Amniotic epithelial cell (primary cell): ENCODE measurements around the gene SART3.
A peak's percentile ranks its signal among the peaks of the same experiment; 100 is the strongest.
"Not testable (repeated sequence)": the region's sequence is repeated elsewhere in the genome, so short reads cannot be mapped to it uniquely, and the experiment has no call there.

Experiments used
- DNase-seq: peaks from one replicate; pipeline ENCODE4 v3.0.0-alpha.2; 2010; ENCODE audit warnings: low read depth

SART3 gene

GRCh38 chr12:108580531-108580930 is 19.6 kb upstream of the SART3 start:
- DNase-seq = peak; percentile 98

GRCh38 chr12:108578813-108579212 is 17.8 kb upstream of the SART3 start:
- DNase-seq = no peak

GRCh38 chr12:108578264-108578663 is 17.3 kb upstream of the SART3 start:
- no peak for DNase-seq

- no peak for DNase-seq
These were observed 16.5 kb upstream of the SART3 start for GRCh38 chr12:108577458-108577857.

GRCh38 chr12:108576660-108577234 is 15.8 kb upstream of the SART3 start:
- no peak for DNase-seq

- DNase-seq = no peak
These were observed 14.4 kb upstream of the SART3 start for GRCh38 chr12:108575199-108575912.

GRCh38 chr12:108574276-108574675 is 13.3 kb upstream of the SART3 start:
- DNase-seq = not testable (repeated sequence)

- no peak for DNase-seq
These were observed 12.3 kb upstream of the SART3 start for GRCh38 chr12:108573317-108573716.

- DNase-seq = no peak
These were observed 11.3 kb upstream of the SART3 start for GRCh38 chr12:108572166-108572790.

GRCh38 chr12:108571609-108572165 is 10.7 kb upstream of the SART3 start:
- no peak for DNase-seq

GRCh38 chr12:108570743-108571608 is 10.0 kb upstream of the SART3 start:
- peak; percentile 62 for DNase-seq

GRCh38 chr12:108568338-108569154 is 7.6 kb upstream of the SART3 start:
- DNase-seq = no peak

- DNase-seq = no peak
These were observed 6.7 kb upstream of the SART3 start for GRCh38 chr12:108567406-108568337.

- no peak for DNase-seq
These were observed 5.5 kb upstream of the SART3 start for GRCh38 chr12:108566452-108566851.

- DNase-seq = peak; percentile 75
These were observed 5.0 kb upstream of the SART3 start for GRCh38 chr12:108565976-108566375.

- no peak for DNase-seq
These were observed 4.2 kb upstream of the SART3 start for GRCh38 chr12:108565146-108565545.

- peak; percentile 16 for DNase-seq
These were observed 3.8 kb upstream of the SART3 start for GRCh38 chr12:108564724-108565123.

- DNase-seq = no peak
These were observed 2.8 kb upstream of the SART3 start for GRCh38 chr12:108563804-108564151.

- peak; percentile 88 for DNase-seq
These were observed 2.3 kb upstream of the SART3 start for GRCh38 chr12:108563136-108563803.
